GM12864 (cell line): ENCODE results near the gene PLK1.

Experiments used
- DNase-seq: peaks from one replicate; pipeline ENCODE4 v3.0.0-alpha.2; 2011; ENCODE audit warnings: low read depth
- H3K4me3 ChIP-seq: 2 replicates; pipeline ENCODE4 v1.5.1; 2011; ENCODE audit warnings: mild to moderate bottlenecking, low read depth, low read length, control low read depth
- TF ChIP-seq, protein P1 (sequence below): IDR thresholded peaks from 2 replicates; pipeline ENCODE4 v1.5.1; 2011; ENCODE audit warnings: low read depth, mild to moderate bottlenecking, moderate library complexity, low read length, control low read depth, inconsistent platforms; ENCODE audit errors: missing control alignments

PLK1 gene

DNA sequence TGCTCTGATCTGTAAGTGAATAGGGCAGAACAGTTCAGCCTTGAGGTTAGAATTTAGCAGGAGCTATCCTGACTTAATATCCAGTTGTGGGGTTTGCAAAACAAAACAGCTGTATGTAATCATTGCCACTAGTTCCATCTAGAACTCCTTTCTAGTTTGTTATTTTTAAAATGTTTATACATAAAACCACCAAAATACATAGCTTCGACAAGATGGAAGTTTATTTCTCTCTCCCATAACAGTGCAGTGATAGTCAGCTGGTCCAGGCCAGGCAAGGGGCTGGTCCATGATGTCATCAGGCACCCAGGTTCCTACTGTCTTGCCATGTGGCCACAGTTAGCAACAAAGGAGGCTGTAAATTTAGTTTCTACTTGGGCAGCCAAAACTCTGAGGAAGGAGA is 10.5 kb upstream of the PLK1 start:
- TF ChIP-seq, protein P1, sequence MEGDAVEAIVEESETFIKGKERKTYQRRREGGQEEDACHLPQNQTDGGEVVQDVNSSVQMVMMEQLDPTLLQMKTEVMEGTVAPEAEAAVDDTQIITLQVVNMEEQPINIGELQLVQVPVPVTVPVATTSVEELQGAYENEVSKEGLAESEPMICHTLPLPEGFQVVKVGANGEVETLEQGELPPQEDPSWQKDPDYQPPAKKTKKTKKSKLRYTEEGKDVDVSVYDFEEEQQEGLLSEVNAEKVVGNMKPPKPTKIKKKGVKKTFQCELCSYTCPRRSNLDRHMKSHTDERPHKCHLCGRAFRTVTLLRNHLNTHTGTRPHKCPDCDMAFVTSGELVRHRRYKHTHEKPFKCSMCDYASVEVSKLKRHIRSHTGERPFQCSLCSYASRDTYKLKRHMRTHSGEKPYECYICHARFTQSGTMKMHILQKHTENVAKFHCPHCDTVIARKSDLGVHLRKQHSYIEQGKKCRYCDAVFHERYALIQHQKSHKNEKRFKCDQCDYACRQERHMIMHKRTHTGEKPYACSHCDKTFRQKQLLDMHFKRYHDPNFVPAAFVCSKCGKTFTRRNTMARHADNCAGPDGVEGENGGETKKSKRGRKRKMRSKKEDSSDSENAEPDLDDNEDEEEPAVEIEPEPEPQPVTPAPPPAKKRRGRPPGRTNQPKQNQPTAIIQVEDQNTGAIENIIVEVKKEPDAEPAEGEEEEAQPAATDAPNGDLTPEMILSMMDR: no peak
- no peak overlapping the region for H3K4me3 ChIP-seq
- no peak for DNase-seq

DNA sequence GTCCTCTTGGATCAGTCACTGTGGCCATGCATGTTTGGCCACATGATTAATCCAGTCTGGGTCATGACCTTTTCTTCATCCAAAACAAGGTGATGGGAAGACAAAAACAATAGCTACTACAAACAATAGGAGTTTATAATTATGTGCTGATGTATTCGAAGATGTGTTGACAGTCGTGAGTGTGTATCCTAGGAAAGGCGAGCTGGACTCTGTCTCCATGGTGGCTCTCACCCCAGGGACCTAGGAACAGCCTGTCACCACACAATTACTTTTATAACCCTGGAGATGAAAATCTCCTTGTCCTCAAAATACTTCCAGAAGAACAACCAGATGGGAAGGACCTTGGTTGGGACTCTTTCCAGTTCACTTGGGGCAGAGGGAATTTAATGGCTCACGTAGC is 9.8 kb upstream of the PLK1 start:
- no peak for DNase-seq
- no peak overlapping the region for H3K4me3 ChIP-seq
- TF ChIP-seq, protein P1: no peak

DNA sequence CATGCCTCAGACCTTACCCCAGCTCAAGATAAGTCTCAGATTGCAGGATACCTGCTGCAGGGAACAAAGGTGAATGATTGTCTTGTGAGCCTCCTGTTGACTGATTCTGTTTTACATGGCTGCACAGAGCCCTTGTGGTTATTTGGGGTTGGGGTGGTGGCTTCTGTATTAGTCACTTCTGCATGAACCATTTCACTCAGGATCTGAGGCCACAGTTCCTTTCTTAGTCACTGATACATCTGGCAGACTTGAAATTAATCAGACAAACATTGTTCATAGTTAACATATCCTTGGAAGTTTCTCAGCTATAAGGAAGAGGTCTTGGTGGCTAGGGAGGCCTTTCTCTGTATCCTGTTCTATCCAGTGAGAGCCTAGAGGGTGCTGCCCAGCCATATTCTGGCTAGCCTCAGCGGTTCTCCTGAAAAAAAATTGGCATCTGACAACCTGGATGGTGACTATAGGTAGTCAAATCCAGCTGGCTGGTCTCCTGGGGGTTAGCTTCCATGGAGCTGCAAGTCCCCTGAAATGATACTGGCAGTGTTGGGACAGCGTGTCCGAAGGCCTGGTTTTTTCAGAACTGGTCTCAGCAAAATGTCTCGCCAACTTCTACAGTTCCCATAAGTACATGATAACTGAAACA is 8.4 kb upstream of the PLK1 start:
- no peak overlapping the region for H3K4me3 ChIP-seq
- TF ChIP-seq, protein P1: no peak
- peak; percentile 76 for DNase-seq

DNA sequence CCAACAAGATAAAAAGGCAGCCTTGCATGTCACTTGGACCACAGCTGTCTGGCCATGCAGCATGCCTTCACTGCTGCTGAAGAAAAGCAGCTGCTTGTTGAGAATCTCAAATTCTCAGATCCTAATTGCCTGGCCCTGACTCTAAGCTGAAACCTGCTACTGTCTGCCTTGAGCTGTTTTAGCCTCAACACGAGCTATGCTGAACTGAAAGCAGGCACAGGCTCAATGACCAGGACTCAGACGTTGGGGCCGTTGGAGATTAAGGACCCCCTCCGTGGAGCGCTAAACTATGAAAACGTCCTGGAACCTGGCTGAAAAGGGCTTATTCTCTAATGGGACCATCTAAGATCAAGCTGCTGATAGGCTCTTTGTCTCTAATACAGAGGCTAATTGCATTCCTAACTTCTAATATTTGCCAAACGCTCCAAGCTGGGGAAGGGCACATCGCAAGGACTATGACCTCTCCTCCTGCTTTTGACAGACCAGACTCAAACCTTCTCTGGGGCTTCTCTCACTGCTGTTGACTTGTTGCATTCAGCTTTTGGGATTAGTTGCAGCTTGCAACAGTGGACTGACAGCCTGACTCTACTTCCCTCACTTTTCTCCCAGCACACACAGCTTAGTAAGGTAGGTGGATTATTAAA is 4.6 kb upstream of the PLK1 start:
- DNase-seq: no peak
- TF ChIP-seq, protein P1: no peak
- no peak overlapping the region for H3K4me3 ChIP-seq

DNA sequence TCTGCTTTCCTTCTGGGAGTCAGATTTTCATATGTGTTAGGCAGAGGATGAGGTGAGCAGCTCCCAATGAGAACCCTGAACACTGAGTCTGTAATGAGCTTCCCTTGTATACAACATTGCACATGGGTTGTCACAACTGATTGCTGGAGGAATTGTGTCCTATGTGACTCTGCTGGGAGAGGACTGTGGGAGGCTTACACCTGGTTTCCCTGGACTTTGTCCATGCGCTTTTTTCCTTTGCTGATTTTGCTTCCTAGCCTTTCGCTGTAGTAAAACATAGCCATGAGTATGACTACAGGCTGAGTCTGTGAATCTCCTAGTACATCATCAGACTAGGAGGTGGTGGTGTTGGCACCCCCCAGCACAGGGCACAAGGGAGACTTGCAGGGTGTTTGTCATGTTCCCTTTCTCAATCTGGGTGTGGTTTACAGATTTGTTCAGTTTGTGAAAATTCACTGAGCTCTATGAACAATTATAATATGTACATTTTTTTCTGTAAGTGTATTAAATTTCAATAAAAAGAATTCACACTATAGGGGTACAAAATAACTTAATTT is 1.7 kb upstream of the PLK1 start:
- TF ChIP-seq, protein P1: no peak
- DNase-seq: no peak
- no peak overlapping the region for H3K4me3 ChIP-seq

DNA sequence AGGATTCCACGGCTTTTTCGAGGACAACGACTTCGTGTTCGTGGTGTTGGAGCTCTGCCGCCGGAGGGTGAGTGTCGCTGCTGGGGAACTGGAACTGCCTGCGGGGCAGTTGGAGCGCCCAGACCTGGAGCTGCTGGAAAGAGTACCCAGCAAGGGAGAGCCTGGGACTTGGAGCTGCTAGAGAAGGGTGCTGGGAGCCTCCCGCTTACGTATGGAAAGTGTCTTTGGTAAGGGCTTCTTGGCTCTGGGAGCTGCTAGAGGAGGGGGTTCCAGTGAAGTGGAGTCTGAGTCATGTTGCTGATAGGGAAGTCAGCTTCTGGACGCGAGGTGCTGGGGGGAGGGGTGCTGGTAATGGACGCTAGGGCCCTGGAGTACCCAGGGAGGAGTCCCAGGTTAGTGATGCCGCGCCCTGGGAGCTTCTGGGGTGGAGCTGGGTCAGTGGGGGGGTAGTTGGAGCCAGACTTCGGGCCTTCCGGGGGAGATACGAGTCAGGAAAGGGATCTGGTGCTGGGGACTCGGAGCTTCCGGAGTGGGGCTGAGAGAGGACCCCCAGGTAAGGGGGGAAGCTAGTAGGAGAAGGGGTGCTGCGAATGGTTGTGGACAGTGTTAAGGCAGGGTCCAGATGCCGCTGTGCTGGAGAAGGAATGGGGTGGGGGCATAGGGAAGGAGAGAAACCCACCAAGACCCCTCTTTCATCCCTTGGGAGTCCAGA is 741 bp downstream of the PLK1 start:
- no peak for DNase-seq
- peak overlapping the region; percentile 82 for H3K4me3 ChIP-seq
- TF ChIP-seq, protein P1: no peak
